Hematopoietic multipotent progenitor cell treated with erythropoietin and hydrocortisone succinate and interleukin-3 and kit ligand, for 4 days (in vitro differentiated cells): ENCODE data around the gene ACTR1A.
A peak's percentile ranks its signal among the peaks of the same experiment; 100 is the strongest.
"Not testable (repeated sequence)": the region's sequence is repeated elsewhere in the genome, so short reads cannot be mapped to it uniquely, and the experiment has no call there.

ENCODE experiments used
- DNase-seq: peaks from one replicate; pipeline ENCODE4 v3.0.0-alpha.2; 2015

ACTR1A gene

DNA sequence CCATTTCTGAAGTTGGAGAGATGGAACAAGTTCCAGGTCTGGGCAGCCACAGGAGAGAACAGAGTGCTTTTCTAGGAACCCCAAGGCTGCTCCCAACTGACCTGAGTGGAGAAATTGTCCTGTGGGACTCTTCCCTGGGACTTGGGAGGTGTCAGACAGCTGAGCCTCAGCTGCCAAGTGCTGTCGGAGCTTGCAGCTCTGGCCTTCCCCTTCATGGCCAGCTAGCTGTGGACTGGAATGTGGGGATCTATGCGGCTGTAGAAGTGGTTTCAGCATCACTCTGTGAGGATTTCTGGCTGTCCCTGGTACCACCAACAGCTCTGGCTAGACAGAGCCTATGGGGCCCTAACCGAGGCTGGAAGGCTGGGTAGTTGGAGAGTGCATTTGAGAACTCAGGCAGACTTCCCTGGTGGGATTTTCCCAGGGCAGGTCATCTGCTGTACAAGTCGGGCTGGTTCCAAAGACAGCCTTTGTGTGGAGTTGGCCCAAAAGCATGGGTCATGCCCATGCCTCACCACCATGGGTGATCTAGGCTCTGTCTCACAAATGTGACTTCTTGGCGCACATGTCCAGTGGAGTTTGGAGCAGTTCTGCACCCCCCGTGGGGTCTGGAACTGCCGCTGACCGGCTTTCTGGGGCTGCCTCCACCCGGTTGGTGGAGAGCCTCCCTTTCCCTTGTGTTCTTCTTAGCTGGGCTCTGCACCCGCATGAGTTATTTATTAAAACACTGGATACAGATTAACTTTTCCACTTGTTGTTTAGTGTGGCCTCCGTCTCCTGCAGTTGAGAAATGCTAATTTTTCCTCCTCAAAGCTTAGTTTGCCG lies 12.2 kb upstream of the ACTR1A start:
- DNase-seq: no peak

DNA sequence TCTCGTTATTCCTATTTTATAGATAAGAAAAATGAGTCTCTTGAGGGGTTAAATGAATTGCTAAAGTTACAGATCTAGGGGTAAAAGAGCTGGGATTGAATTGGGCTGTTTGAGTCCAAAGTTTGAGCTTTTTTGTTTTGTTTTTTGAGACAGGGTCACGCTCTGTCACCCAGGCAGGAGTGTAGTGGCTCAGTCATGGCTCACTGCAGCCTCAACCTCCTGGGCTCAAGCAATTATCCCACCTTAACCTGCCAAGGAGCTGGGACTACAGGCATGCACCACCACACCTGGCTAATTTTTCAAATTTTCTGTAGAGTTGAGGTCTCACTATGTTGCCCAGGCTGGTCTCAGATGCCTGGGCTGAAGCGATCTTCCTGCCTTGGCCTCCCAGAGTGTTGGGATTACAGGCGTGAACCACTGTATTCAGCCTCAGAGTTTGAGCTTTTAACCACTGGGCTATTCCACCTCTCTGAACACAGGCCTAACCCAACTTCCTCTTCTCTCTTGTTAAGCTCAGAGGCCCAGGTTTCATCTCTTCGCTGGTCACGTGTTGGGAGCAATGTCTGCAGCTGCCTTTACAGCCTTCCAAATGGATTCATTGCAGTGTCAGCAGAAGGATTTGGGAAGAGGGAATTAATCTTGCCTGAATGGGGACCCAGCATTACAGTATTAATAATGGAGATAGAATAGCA lies 9.2 kb upstream of the ACTR1A start:
- peak; percentile 73 for DNase-seq

DNA sequence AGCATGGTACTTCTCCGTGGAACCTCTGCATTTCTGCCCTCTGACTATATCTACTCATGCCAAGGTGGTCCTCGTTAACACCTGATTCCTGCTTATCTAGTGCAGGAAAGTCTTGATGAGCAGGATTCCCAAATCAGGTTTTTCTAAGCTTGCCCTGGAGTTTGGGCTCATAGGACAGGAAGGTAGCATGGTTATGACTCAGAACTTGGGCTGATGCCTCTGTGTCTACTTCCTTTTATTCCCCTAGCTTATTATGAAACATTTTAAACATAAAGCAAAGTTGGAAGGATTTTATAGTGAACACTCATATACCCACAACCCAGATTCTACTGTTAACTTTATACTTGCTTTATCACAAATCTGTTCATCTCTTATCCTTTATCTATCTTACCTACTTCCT lies 6.9 kb upstream of the ACTR1A start:
- DNase-seq: peak; percentile 31

DNA sequence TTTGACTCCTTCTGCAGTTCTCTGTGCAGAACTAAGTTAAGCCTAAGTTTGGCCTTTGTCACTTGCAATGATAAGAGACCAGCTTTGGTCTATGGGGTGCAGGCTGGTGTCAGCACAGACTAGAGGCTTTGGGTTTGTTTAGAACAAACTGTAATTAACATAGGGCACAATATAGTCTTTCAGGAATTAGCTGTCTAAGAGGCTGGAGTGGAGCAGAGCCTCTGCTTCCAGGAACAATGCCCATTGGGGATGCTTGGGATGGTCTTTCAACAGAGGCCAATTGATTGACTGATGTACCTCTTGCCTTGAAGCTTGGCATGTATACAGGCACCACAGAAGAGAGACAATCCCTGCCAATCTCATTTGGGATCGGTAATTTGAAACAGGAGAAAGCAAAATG lies 6.0 kb upstream of the ACTR1A start:
- no peak for DNase-seq

DNA sequence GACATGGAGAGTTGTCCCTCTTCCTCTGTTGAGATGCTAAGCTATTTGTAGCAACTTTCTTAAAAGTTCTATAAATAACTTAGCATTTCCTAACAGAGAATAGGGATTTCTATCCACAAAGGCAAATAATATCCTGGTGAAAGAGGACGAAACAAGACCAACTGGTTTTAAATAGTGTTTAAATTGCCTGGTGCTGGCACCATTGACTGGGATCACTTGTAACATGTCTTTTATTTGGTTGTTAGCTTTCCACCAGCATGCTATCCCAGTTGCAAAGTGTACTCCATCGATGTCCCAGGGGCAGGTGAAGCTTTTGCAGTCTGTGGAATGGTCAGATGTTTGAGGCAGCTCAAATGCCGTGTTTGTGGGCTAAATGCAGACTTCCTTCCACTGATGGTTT lies 5.0 kb upstream of the ACTR1A start:
- DNase-seq: no peak

DNA sequence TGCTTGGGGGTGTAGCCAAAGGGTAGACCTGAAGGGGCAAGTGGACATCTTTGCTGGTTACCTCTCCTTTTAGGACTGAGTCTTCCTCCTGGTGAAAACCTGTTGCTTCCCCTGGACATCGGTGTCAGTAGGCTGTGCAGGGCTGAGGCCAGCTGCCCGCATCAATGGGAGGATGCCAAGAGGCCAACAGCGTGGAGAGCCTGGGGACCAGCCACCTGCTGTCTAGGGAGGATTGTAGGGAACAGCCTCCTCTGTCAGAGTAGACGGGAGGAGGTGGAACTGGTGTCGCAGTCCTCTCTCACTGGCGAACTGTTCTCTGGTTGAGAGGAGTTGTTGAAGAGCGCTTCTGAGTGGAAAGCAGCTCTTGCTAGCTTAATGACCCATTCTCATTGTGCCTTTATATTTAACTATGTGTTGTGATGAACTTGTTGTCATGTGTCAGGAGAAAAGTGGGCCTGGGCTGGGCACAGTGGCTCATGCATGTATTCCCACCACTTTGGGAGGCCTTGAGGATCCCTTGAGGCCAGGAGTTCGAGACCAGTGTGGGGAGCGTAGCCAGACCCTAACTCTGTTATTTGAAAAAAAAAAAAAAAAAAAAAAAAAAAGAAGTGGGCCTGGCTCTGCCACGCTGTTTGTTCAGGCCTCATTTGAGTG lies 3.1 kb upstream of the ACTR1A start:
- DNase-seq: no peak

DNA sequence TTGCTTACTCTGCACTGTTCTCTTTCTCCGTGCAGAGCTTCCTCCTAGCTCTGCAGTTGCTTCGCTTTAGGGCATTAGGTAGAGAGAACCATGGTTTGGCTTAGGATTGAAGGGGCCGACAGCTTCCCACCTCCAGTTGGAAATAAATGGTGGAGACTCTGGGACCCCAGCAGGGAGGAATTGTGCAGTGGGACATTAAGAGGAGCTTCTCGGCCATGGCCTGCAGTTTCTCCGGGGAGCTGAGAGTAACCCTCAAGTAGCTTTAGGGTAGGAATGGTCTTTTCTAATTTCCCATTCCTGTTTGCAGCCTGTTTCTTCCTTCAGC lies 2.4 kb upstream of the ACTR1A start:
- DNase-seq: no peak

DNA sequence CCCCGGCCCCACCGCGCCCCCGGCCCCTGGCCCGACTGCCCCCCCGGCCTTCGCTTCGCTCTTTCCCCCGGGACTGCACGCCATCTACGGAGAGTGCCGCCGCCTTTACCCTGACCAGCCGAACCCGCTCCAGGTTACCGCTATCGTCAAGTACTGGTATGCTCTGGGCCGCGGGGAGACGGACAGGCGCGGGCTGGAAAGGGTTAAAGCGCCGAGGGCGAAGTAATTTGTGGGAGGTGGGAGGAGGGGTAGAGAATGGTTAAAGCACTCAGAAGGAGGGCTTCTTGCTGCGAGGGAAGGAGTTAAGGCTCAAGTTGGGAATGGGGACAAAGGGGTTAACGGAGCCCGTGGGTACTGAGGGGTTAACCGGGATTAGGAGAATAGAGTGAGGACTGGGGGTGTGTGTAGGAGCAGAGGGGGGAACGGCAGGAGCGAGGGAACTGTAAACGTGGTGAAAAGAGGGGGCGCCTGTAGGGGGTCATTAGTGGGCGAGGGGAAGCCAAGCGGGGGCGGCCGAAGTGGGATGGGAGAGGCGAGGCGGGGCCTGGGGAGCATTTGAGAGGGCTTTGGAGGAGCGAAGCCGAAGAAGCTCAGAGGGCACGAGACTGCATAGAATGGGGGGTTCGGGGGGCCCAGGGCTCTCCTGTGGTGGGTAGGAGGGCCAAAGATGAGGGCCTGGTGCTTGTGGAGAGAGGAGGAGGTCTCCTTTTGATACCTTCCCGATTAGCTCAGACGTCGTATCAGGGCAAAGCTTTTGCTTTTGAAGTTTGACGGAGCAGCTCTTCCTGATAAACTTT lies 1.9 kb upstream of the ACTR1A start:
- peak; percentile 80 for DNase-seq

DNA sequence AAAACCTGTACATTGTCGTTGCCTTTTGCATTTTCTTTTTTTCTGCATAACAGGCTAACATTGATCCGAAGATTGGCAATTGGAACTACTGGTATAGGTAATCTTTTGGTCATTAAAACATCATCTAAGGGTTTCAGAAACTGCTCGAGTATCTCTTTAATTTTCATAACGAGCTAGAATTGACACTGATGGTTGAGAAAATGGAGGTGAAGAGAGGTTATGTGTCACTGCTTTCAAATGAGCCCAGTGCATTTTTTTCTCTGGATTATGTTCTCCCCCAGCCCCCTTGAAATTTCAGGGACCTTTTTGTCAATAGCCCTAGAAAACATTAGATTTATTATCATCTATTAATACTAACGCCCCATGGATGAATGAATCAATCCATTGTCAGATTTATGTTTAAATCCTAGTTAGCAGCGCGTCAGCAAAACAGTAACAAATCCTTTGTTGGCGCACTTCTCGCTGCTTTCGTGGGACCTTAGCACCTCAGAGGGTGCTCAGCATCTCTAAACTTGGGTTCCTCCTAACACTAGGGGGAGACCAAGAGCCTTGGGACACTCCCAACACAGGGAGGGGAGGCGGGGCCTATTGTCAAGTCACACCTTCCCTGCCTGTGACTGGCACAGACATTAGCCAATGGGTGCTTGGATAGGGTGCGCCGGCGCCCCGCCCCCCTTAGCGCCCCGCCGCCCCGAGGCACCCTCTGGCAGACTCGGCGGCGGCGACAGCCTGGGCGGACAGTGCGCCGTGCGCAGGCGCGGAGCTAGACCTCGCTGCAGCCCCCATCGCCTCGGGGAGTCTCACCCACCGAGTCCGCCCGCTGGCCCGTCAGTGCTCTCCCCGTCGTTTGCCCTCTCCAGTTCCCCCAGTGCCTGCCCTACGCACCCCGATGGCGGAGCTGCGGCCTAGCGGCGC lies 1.0 kb upstream of the ACTR1A start, which contains the start of gene SUFU:
Gene SUFU (plus strand): TSS at position 709 of the 915 bp plus-strand sequence. CDS start 181 bp downstream, at position 890.
- DNase-seq: peak; percentile 100

DNA sequence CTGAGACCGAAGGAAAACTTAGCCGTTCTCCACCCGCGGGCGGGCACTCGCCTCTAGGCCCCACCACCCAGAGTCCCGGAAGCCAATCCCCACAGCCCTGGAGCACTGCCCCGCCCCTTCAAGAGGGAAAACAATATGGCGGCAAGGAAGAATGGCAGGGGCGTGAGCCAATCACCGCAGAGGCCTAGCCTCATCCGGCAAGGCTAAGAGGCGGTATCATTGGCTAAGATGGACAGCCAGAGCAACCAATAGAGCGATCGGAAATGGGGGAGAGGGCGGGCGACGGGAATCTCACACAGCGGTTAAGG lies 529 bp downstream of the ACTR1A start:
- peak; percentile 100 for DNase-seq

DNA sequence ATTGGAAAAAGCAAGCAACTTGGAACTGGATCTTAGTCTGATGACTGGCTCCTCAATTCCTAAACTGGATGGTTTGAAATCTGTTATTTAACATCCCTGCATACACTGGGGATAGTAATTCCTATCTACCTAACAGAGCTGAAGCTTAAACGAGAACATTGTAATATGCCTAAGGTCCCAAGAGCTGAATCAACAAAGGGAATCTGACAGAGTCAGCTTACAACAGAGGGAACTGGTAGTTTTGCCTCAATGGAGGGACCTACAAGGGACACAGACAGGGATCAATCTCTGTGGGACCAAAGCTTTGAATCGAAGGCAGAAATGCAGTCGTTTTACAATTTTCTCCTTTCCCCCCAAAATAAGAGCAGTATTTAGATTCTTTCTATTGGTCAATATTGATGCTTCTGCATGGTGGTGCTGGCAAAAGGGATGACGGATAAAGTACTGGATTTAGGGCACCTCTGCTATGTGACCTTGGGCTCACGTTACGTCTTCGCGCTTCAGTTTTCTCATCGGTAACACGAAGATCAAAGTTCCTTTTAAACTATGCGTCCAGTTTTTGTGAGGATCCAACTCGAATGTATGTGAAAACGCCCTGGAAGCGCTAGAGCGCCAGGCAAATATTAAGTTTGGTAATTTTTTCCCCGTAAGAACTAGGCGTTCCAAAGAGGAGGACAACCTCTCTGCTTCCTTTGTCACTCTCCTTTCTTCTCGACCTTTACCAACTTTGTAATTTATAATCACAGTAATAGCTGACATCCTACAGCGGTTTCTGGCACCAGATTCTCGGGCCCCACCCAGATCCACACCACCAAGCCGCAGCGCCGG lies 1.1 kb downstream of the ACTR1A start:
- no peak for DNase-seq

DNA sequence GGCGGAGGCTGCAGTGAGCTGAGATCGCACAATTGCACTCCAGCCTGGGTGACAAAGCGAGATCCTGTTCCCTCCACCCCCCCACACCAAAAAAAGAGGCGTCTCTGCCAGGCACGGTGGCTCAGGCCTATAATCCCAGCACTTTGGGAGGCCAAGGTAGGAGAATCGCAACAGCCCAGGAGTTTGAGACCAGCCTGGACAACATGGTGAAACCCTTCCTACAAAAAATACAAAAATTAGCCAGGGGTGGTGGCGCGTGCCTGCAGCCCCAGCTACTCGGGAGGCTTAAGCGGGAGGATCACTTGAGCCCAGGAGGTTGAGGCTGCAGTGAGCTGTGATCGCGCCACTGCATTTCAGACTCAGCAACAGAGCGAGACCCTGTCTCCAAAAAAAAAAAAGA lies 1.8 kb downstream of the ACTR1A start:
- DNase-seq: not testable (repeated sequence)

DNA sequence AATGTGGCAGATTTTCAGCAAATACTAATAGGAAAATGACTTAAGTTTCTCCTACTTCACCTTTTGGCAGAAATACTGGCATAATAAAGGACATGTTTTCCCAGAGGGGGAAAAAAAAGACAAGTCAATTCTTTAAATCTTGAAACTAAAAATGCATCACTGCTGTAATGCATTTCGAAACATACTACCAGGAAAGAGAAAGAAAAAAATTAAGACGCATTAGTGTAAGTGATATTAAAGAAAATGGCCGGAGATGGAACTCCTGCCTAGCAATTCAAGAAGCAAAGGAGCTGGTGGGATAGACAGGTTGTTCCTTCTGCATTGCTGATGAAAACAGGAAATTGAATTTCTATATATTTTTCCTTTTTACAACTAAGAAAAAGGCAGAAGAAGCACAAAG lies 3.2 kb downstream of the ACTR1A start:
- no peak for DNase-seq

DNA sequence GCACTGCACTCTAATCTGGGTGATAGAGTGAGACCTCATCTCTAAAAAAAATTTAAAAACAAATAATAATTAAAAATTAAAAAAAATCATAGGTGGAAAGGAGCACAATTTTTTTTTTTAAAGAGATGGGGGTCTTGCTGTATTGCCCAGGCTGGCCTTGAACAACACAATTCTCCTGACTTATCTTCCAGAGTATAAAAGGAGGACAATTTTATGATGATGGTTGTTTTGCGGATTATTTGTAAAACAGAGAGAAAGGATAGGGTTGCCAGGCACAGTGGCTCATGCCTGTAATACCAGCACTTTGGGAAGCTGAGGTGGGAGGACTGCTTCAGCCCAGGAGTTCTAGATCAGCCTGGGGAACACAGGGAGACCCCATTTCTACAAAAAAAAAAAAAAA lies 5.0 kb downstream of the ACTR1A start:
- DNase-seq: no peak

DNA sequence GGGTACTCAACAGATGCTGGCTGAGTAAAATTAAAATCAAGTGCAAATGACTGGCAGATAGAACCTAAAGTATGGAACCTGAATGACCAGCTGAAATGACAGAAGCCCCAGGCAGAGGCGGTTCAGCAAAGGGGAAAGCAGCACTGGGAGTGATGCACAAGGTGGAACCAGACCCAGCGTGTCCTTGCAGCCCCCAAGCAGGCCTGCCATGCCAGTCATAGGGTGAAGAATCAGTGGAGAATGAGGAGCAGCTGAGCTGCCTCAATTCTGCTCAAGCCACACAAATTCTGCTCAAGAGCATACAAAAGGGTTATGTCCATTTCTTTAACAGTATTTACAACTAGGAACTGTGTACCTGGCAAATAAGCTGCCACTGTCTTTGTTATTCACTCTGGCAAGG lies 8.7 kb downstream of the ACTR1A start:
- DNase-seq: no peak

DNA sequence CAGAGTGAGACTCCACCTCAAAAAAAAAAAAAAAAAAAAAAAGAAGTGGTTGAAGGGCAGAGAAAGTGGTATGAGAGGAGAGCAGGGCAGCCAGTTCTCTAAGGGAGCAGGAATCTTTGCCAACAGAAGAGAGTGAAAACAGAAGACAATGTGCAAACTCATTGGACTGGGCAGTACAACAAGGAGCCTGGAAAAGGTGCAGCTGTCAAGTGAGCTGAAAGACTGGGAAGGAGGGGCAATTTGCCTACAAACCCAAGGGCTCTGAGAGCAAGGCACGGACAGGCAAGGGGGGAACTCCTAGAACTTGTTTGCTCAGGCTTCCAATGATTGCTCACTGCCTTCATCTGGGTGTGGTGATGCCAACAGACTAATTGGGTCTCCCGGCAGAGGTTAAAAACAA lies 9.5 kb downstream of the ACTR1A start:
- DNase-seq: no peak

DNA sequence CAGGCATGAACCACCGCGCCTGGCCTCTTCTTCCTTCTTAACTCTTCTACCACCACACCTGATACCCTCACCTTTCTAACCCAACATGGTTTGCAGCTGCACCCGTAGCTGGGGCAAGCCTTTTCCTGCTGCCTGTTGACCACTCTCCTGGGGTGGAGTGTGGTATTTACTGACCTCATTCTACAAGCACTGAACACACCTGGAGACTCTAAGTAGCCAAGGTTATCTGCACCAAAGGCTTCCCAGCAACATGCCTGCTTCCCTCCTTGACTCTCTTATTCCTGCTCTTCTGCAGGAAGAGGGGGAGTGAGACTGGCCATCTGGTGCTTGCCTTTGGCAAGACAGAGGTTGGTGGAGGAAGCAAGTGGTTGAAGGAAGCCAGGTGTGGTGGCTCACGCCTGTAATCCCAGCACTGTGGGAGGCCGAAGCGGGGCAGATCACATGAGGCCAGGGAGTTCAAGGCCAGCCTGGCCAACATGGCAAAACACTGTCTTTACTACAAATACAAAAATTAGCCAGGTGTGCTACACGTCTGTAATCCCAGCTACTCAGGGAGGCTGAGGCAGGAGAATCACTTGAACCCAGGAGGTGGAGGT lies 10.1 kb downstream of the ACTR1A start:
- no peak for DNase-seq

DNA sequence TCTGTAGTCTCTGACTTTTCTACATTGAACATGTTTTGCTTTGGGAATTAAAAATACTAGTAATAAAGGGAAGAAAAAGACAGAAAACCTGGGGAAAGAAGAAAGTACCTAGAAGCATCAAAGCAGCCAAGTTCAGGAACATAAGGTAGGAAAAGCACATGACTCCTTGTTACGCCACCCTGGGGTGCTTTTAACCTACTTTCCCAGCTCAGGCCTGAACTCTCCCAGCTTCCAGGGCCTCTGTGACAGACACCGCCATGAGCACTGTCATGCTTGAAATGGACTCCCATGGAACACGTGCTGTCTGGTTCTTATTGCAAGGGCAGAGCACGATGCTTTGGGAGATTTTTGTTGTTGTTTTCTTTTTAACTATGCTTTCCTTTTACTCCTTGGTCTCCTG lies 11.4 kb downstream of the ACTR1A start:
- DNase-seq: no peak

DNA sequence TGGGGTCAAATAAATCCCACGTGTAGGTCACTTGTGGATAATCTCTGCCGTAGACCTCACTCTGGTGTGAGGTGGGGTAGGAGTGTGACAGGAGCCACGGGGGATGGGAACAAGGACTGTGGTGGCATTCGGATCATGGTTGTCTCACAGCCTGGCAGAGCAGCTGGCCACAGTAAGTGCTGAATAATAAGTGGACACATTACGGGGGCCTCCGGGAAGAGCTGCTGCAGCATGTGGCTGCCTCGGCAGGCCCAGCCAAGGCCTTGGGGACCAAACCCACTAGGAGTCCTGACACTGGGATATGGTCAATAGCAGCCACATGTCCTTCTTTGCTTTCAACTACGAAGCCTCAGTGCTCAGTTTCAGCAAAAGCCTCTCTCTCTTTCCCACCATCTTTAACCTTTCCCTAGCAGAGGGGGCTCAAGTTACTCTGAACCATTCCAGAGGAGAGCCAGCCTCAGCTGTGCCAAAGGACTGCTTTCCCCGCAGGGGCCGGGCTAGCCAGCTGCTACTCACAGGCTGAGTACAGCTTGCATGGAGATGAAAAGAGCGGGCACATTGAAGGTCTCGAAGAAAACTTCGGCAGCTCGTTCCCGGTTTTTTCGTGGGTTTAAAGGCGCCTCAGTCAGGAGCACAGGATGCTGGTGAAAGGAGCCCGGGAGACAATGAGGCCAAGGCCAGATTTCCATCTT lies 17.3 kb downstream of the ACTR1A start:
- no peak for DNase-seq

DNA sequence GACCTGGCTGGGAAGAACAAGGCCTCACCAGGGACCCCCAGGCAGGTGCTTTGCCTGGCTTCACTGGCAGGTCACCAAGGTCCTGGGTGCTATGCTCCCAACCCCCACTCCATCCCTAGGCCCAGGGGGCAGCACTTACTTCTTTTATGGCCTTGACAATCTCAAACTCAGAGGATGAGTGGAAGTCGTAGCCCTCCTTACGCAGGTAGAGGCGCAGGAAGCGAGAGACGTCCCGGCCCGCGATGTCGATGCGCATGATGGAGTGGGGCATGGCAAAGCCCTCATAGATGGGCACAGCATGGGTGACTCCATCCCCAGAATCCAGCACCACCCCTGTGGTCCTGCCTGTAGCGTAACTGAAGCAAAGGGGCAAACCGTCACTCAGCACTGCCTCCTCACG lies 18.5 kb downstream of the ACTR1A start:
- DNase-seq: no peak
